ENCODE data around the gene SMURF2.

SMURF2 gene

DNA sequence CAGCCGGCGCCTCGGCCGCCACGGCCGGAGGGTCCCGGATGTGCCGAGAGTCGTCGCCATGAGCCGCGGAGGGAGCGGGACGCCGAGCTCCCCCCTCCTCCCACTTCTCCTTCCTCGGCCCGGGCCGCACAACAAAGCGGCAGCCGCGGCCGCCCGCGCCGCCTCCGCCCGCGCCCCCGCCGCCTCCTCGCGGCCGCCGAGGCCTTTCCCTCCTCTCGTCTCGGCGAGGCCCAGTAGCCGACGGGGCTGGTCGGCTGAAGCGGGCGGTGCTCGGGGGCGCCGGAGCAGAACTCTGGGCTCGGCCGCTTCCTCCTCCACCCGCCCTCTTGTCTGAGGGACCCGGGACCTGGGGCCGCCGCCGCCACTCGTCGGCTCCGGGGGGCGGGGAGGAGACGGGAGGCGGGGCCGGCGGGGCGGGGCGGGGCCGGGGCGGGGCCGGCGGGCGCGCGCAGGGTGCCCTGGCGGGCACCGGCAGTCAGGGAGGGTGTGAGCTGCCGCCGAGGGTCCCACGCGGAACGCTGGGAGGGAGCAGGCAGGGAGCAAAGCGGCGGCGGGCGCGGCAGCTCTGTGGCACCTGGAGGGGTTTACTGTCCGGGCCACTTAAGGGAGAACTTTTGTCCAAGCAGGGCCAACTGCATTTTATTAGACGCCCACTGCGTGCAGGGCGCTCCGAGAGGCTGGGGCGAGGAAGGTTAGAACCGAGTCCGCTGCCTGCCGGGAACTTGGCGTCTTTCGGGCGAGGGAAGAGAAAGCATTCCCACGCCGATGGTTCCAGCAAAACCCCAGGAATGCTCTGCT lies at the start of gene SMURF2:
TSS of gene SMURF2 (minus strand) at position 332 of the 798 bp plus-strand sequence. CDS start 427 bp downstream, outside the sequence.
- DNase-seq (ENCODE audit: extremely low spot score): peak; percentile 83
- POLR2A ChIA-PET: interaction anchor here (0.6 to 1.9 kb wide), 16 partner anchors 8 to 517 kb away, joined by 3 to 12 read pairs (median 4); partner anchors contain the start of genes CEP95 and POLG2
- CTCF ChIA-PET: no interaction called here
- TF ChIP-seq CTBP1 (IDR thresholded peaks at IDR 0.05; ENCODE audit: borderline replicate concordance) (no peak), FOXM1 (IDR thresholded peaks at IDR 0.05; ENCODE audit: borderline replicate concordance) (peak; percentile 73; the same call in 1 of the 2 replicates), ELF4 (IDR thresholded peaks at IDR 0.05) (no peak), LEF1 (IDR thresholded peaks at IDR 0.05; ENCODE audit: borderline replicate concordance) (peak; percentile 80; the same call in 1 of the 2 replicates), SUZ12 (IDR thresholded peaks at IDR 0.05) (no peak)

DNA sequence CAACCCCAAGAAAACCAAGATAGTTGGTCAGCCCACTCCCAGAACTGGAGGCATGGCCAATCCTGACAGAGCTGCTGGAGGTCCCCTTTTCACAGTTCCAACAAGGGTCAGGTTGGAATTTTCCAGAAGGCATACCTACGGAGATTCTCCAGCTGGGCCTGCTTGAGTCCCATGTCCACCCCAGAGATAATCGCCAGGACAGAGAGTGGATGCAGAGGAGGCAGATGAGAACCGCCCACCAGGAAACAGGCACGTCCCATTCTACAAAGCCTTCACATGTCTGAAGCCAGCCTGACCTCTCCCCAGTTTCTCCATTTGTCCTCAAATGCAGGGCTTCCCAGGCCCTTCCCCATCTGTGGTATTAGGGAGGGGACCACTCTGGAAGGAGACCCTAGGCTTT lies 47.4 kb upstream of the SMURF2 start:
- ChIA-PET POLR2A (interaction anchor here (1.0 to 1.4 kb wide), 3 partner anchors 48 to 204 kb away, joined by 3 to 5 read pairs (median 4); partner anchors contain the start of genes CEP95 and SMURF2), CTCF (interaction anchor here (0.6 to 1.3 kb wide), 3 partner anchors 9 to 206 kb away, joined by 3 to 5 read pairs (median 3); no protein-coding TSS in a partner anchor)
- DNase-seq (ENCODE audit: extremely low spot score): no peak
- TF ChIP-seq L3MBTL2 (conservative IDR thresholded peaks at IDR 0.05) (no peak), FOXK2 (IDR thresholded peaks at IDR 0.05) (no peak), TARDBP (IDR thresholded peaks at IDR 0.05) (no peak), HDGF (IDR thresholded peaks at IDR 0.05; ENCODE audit: borderline replicate concordance) (no peak), LEF1 (IDR thresholded peaks at IDR 0.05; ENCODE audit: borderline replicate concordance) (no peak), SUZ12 (IDR thresholded peaks at IDR 0.05) (no peak), BHLHE40 (IDR thresholded peaks at IDR 0.05; ENCODE audit: borderline replicate concordance) (no peak), FOXM1 (IDR thresholded peaks at IDR 0.05; ENCODE audit: borderline replicate concordance) (no peak), ZNF384 (IDR thresholded peaks at IDR 0.05) (no peak), ELF4 (IDR thresholded peaks at IDR 0.05) (no peak), FOXA1 (IDR thresholded peaks at IDR 0.05) (no peak), ARNT (IDR thresholded peaks at IDR 0.05) (no peak), CTBP1 (IDR thresholded peaks at IDR 0.05; ENCODE audit: borderline replicate concordance) (no peak), SP1 (IDR thresholded peaks at IDR 0.05) (no peak), NFRKB (IDR thresholded peaks at IDR 0.05) (no peak)
- TF ChIP-seq, protein P1, sequence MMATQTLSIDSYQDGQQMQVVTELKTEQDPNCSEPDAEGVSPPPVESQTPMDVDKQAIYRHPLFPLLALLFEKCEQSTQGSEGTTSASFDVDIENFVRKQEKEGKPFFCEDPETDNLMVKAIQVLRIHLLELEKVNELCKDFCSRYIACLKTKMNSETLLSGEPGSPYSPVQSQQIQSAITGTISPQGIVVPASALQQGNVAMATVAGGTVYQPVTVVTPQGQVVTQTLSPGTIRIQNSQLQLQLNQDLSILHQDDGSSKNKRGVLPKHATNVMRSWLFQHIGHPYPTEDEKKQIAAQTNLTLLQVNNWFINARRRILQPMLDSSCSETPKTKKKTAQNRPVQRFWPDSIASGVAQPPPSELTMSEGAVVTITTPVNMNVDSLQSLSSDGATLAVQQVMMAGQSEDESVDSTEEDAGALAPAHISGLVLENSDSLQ (IDR thresholded peaks at IDR 0.05): no peak

DNA sequence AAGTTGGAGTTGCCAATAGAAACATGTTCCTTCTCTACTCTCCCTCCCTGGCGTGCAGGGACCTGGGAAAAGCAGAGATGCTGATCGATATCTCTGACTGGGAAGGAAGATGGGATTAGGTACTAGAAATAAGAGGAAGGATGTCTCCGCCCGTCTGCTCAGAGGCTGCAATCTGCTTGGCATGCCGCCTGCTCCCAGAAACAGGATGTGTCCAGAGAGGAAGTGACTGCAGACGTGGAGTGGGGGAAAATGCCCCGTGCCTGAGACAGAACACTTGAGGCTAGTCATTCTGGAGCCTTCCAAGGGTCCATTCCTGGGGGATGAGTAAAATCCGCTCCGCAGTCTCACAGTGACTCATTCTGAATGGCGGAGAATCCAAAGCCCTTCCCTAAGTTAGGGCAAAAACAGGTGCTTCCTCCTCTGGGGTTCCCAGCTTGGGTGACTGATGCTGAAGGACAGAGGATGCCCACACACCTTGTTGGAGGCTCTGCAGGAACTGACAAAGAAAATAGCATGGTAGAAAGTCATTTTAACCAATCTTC lies 45.0 kb upstream of the SMURF2 start:
- POLR2A ChIA-PET: interaction anchor here (1.6 kb wide), 1 partner anchor 45 kb away, joined by 3 read pairs; the partner anchor contains the start of gene SMURF2
- DNase-seq (ENCODE audit: extremely low spot score): no peak
- CTCF ChIA-PET: no interaction called here
- TF ChIP-seq LEF1 (IDR thresholded peaks at IDR 0.05; ENCODE audit: borderline replicate concordance) (no peak), TARDBP (IDR thresholded peaks at IDR 0.05) (no peak), SP1 (IDR thresholded peaks at IDR 0.05) (no peak)

DNA sequence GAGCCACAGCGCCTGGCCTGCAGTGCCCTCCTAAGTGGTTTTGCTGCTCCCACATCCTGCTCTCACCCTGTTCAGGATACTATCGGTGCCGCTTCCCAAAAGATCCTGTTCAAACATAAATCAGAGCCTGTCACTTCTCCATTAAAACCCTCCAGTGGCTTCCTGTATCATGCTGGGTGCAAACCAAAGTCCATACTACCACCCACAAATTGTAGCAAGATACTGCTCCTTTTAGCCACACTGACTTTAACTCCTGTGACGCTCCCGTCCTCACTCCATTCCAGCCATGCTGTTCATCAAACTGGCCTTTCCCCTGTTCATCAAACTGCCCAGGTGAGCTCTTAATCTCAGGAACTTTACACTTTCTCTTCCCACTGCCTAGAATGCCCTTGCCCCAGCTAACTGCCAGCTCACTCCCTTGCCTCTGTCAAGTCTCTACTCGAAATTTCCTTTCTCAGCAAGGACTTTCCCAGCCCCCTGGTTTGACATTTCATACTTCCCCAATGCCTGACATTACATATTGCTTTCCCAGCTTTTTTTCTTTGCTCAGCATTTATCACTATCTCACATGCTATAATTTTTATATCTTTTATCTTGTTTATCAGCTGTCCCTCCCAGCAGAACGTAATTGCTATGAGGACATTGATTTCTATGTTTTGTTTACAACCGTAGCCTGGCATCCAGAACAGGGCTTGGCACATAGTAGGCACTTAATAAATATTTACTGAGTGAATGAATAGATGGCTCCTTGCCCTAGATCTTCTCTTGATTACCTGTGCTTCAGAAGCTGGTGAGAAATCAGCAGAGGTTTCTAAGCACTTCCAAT lies 44.3 kb upstream of the SMURF2 start:
- ChIA-PET POLR2A (interaction anchor here (1.6 kb wide), 1 partner anchor 44 kb away, joined by 3 read pairs; the partner anchor contains the start of gene SMURF2), CTCF (no interaction called here)
- TF ChIP-seq, protein P1 (IDR thresholded peaks at IDR 0.05): peak; percentile 83
- no peak for TF ChIP-seq CTBP1 (IDR thresholded peaks at IDR 0.05; ENCODE audit: borderline replicate concordance)
- no peak for DNase-seq (ENCODE audit: extremely low spot score)

DNA sequence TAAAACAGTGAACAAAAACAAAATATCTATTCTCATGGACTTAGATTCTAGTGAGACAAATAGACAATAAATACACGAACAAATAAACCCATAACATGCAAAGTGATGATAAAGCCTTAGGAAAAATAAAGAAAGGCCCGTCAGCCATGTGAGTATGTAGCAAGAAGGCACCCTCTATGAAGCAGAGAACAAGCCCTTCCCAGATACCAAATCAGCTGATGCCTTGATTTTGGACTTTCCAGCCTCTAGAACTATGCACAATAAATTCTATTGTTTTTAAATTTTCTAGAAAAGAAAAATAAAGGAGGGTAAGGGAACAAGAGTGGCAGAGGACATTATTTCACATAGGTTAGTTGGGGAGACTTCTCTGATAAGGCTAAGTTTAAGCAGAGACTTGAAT lies 40.7 kb upstream of the SMURF2 start:
- ChIA-PET POLR2A (no interaction called here), CTCF (interaction anchor here (0.6 kb wide), 1 partner anchor 39 kb away, joined by 3 read pairs; no protein-coding TSS in a partner anchor)
- no peak for DNase-seq (ENCODE audit: extremely low spot score)
- TF ChIP-seq SUZ12 (IDR thresholded peaks at IDR 0.05) (no peak), HDGF (IDR thresholded peaks at IDR 0.05; ENCODE audit: borderline replicate concordance) (no peak), FOXK2 (IDR thresholded peaks at IDR 0.05) (no peak), LEF1 (IDR thresholded peaks at IDR 0.05; ENCODE audit: borderline replicate concordance) (no peak), BHLHE40 (IDR thresholded peaks at IDR 0.05; ENCODE audit: borderline replicate concordance) (no peak), NFRKB (IDR thresholded peaks at IDR 0.05) (no peak), ARNT (IDR thresholded peaks at IDR 0.05) (no peak), TARDBP (IDR thresholded peaks at IDR 0.05) (no peak), ELF4 (IDR thresholded peaks at IDR 0.05) (no peak)
- TF ChIP-seq, protein P1 (IDR thresholded peaks at IDR 0.05): no peak

DNA sequence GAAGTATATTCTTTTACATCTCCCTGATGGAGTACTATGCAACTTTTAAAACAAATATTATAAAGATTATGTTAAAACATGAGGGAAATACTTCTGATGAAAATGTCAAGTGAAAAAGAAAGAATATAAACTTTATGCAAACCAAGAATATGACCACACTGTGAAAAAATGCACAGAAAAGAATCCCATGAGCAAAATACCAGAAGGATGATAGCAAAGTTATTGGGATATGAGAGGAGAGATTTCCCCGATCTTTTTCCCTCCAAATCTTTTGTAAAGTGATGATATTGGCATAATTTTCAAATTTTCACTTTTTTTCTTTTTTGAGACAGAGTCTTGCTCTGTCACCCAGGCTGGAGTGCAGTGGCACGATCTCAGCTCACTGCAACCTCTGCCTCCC lies 36.6 kb upstream of the SMURF2 start:
- no peak for DNase-seq (ENCODE audit: extremely low spot score)
- no peak for TF ChIP-seq ARNT (IDR thresholded peaks at IDR 0.05)
- TF ChIP-seq ELF4 (IDR thresholded peaks at IDR 0.05): no peak
- no peak for TF ChIP-seq CTBP1 (IDR thresholded peaks at IDR 0.05; ENCODE audit: borderline replicate concordance)
- TF ChIP-seq L3MBTL2 (conservative IDR thresholded peaks at IDR 0.05): no peak
- TF ChIP-seq SUZ12 (IDR thresholded peaks at IDR 0.05): no peak
- TF ChIP-seq TARDBP (IDR thresholded peaks at IDR 0.05): no peak
- TF ChIP-seq BHLHE40 (IDR thresholded peaks at IDR 0.05; ENCODE audit: borderline replicate concordance): no peak
- no peak for TF ChIP-seq SP1 (IDR thresholded peaks at IDR 0.05)
- TF ChIP-seq, protein P1 (IDR thresholded peaks at IDR 0.05): no peak
- no peak for TF ChIP-seq LEF1 (IDR thresholded peaks at IDR 0.05; ENCODE audit: borderline replicate concordance)
- TF ChIP-seq FOXK2 (IDR thresholded peaks at IDR 0.05): no peak
- TF ChIP-seq ZNF384 (IDR thresholded peaks at IDR 0.05): no peak
- no peak for TF ChIP-seq HDGF (IDR thresholded peaks at IDR 0.05; ENCODE audit: borderline replicate concordance)
- CTCF ChIA-PET: interaction anchor here (0.6 kb wide), 1 partner anchor 48 kb away, joined by 3 read pairs; no protein-coding TSS in a partner anchor
- POLR2A ChIA-PET: no interaction called here
